Testis (tissue), 2 donors: ENCODE data around the gene C22orf31.

Experiments
- CTCF ChIP-seq, 3 experiments: fragments of 450-650 bp in 2 of 3; fragments of 200-600 bp in 1 of 3; sonication (generic) in 1 of 3; IDR thresholded peaks; one replicate each; pipeline ENCODE4 v1.5.1; 2016 to 2019; ENCODE audit warnings: antibody characterized with exemption in 3 of 3, mild to moderate bottlenecking in 2 of 3, moderate library complexity in 1 of 3
- POLR2A ChIP-seq: fragments of 450-650 bp; IDR thresholded peaks from one replicate; pipeline ENCODE4 v1.6.1; 2017; ENCODE audit warnings: antibody characterized with exemption, mild to moderate bottlenecking, moderate library complexity

DNA sequence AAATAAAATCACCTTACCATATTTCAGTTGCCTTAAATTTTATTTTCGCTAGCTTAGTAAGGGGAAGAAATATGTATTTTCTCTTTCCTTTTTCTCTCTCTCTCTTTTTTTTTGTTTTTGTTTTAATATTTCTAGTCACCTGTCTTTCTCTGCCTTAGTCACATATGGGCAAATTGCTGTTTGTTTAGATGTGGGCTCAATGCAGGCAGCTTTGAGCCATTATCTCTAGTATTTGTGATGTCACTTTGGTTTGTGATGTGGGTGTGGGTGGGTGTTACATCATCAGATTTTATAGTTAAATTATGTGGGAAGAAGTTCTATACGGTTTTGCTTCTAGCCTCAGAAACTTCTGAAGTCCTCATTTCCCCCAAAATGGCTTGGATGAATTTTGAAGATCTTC lies at the start of gene C22orf31:
- TF ChIP-seq CTCF (IDR thresholded peaks at IDR 0.05) = no peak
- no peak for TF ChIP-seq POLR2A
